ENCODE results near the gene APBA2.

- TF ChIP-seq CTCF (IDR thresholded peaks at IDR 0.05) (no peak), POLR2A (IDR thresholded peaks at IDR 0.05) (no peak)
These were observed 101.6 kb downstream of the APBA2 start for GRCh38 chr15:28987337-28987736.
